Uterus (tissue), 4 donors: Measurements from ENCODE around the gene WBP1L. TPM values are rescaled to one million over a fixed set of nuclear protein-coding genes. Genes with fewer than 3 reads are reported as not detected.

Experiments
- DNase-seq, 2 donors: peaks; one replicate each; pipeline ENCODE4 v3.0.0-alpha.2; 2019 to 2020
- H3K27ac ChIP-seq, 2 donors: fragments of 200-600 bp; sonication (generic); 1 replicate in 1 of 2; 2 replicates in 1 of 2; pipeline ENCODE4 v1.5.1; 2016 to 2018
- H3K27me3 ChIP-seq, 2 donors: fragments of 200-600 bp; sonication (generic); one replicate each; pipeline ENCODE4 v1.5.1; 2018 to 2019; ENCODE audit warnings: control low read depth in 1 of 2
- H3K36me3 ChIP-seq, 2 donors: fragments of 200-600 bp; sonication (generic); one replicate each; pipeline ENCODE4 v1.5.1; 2019; ENCODE audit warnings: control low read depth in 1 of 2
- H3K4me1 ChIP-seq, 2 donors: fragments of 200-600 bp; sonication (generic); one replicate each; pipeline ENCODE4 v1.5.1; 2018 to 2019; ENCODE audit warnings: control low read depth in 1 of 2
- H3K4me3 ChIP-seq, 2 donors: fragments of 200-600 bp; sonication (generic); 1 replicate in 1 of 2; 2 replicates in 1 of 2; pipeline ENCODE4 v1.5.1; 2018 to 2019; ENCODE audit warnings: mild to moderate bottlenecking in 1 of 2
- H3K9me3 ChIP-seq, 2 donors: fragments of 200-600 bp; sonication (generic); one replicate each; pipeline ENCODE4 v1.5.1; 2019; ENCODE audit warnings: control low read depth in 1 of 2
- CTCF ChIP-seq, 4 experiments: fragments of 200-600 bp in 2 of 4; fragments of 450-650 bp in 2 of 4; sonication (generic) in 2 of 4; IDR thresholded peaks; one replicate each; pipeline ENCODE4 v1.5.1; 2016 to 2019; ENCODE audit warnings: antibody characterized with exemption in 4 of 4, mild to moderate bottlenecking in 2 of 4, moderate library complexity in 1 of 4
- POLR2A ChIP-seq, 2 donors: fragments of 450-650 bp; IDR thresholded peaks; one replicate each; pipeline ENCODE4 v1.6.1; 2016; ENCODE audit warnings: antibody characterized with exemption in 2 of 2, mild to moderate bottlenecking in 1 of 2, moderate library complexity in 1 of 2
- intact Hi-C: fragments of 100-400 bp; cut with DNase I; formaldehyde crosslinking; loops from one replicate; pipeline ENCODE4 v1.15.1; 2023; ENCODE audit warnings: low total_unique reads
- total RNA-seq, 4 donors: library from RNA; depleted of rRNA in 3 of 4; stranded (reverse); fragments of >200 nt in 3 of 4; gene quantifications; one replicate each; pipeline versions ENCODE4 v1.1.0 to v1.2.4, GENCODE V29; 2014 to 2023
- donor health status: DM: yes; HTN: yes; CAD: no.

Gene WBP1L
- total RNA-seq, 4 donors from 2014 or later, result 27.4 to 79.2 (median 55.3) TPM

DNA sequence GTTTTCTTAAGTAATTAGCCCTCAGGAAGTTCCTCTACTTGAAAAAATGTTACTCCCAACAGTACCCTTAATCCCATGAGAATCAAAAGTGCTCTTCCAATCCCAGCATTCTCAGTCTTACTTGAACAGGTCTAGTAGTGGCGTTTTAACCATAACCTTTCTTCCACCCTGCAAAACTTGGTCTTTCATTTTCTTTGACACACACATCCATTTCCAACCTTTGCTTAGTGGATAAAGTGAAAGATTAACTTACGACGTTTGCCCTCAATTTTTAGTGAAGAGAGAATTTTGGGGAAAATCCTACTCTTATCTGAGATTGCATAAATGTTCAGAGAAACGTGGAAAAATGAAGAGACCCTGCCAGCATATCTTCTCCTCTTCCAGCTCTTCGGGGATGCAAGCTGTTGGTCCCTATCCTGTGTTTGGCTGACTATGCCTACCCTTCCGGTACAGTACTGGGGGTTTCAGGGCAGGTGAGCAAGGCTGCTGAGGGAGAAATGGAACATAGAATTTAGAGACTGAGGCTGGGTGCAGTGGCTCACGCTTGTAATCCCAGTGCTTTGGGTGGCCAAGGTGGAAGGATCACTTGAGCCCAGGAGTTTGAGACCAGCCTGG is 18.8 kb downstream of the WBP1L start:
- peak overlapping the region; percentile 43 to 70 for H3K27ac ChIP-seq
- TF ChIP-seq POLR2A (IDR thresholded peaks at IDR 0.05) (no peak), CTCF (IDR thresholded peaks at IDR 0.05) (no peak)
- H3K36me3 ChIP-seq, result no peaks in the 10 kb centered on the region
- H3K9me3 ChIP-seq, result no peaks in the 10 kb centered on the region
- H3K4me1 ChIP-seq, result peaks cover 2 to 12% of the 10 kb centered on the region in 2 donors
- DNase-seq, result no peak
- intact Hi-C loops, result no loop called here
- no peaks in the 10 kb centered on the region for H3K27me3 ChIP-seq
- no peak overlapping the region for H3K4me3 ChIP-seq

DNA sequence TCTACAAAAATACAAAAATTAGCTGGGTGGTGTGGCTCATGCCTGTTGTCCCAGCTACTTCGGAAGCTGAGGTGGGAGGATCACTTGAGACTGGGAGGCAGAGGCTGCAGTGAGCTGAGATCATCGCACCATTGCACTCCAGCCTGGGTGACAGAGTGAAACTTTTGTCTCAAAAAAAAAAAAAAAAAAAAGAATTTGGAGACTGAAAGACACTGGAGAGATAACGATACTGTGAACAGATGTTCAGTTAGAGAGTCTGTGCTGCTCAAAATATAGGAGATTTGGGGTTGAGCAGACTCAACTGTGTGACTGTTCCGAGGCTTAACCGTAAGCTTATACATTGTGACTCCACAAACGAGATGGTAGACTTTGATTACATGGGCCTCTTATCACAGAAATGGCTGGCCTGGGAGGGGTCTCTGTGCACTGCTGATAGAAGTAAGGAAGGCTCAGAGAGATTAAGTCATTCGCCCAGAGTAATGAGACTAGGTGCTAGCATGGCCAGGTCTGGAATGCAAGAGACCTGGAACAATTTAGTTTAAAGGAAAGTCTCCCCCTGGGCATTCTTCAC is 19.4 kb downstream of the WBP1L start:
- no peaks in the 10 kb centered on the region for H3K36me3 ChIP-seq
- no peak overlapping the region for H3K4me3 ChIP-seq
- no peaks in the 10 kb centered on the region for H3K9me3 ChIP-seq
- peaks cover 2 to 12% of the 10 kb centered on the region in 2 donors for H3K4me1 ChIP-seq
- H3K27me3 ChIP-seq, result no peaks in the 10 kb centered on the region
- intact Hi-C loops, result no loop called here
- no peak for DNase-seq
- H3K27ac ChIP-seq, result peak overlapping the region; percentile 43 to 70
- TF ChIP-seq CTCF (IDR thresholded peaks at IDR 0.05) (no peak), POLR2A (IDR thresholded peaks at IDR 0.05) (no peak)

- no peak for TF ChIP-seq POLR2A (IDR thresholded peaks at IDR 0.05)
- TF ChIP-seq CTCF (IDR thresholded peaks at IDR 0.05), result no peak
- Histone ChIP-seq H3K27me3 (no peaks in the 10 kb centered on the region), H3K4me1 (peaks cover 2 to 12% of the 10 kb centered on the region in 2 donors), H3K27ac (peak overlapping the region; percentile 43 to 70), H3K9me3 (no peaks in the 10 kb centered on the region), H3K4me3 (no peak overlapping the region), H3K36me3 (no peaks in the 10 kb centered on the region)
- peak; percentile 70 to 72 for DNase-seq
- intact Hi-C loops, result no loop called here
Observed at GRCh38 chr10:102764470-102765161, 20.9 kb downstream of the WBP1L start.

DNA sequence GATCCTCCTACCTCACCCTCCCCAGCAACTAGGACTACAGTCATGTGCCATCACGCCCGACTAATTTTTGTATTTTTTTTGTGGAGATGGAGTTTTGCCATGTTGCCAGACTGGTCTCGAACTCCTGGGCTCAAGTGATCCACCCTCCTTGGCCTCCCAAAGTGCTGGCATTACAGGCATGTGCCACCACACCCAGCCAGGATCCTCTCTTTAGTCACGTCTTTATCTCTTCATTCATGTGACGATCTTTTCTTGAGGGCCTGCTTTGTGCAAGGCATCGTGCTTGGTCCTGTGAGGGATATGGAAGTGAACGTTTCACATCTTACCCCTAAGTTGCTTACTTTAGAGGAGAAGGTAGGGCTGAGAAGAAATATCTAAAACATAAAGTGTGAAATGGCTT is 21.6 kb downstream of the WBP1L start:
- intact Hi-C loops, result no loop called here
- H3K36me3 ChIP-seq, result no peaks in the 10 kb centered on the region
- TF ChIP-seq CTCF (IDR thresholded peaks at IDR 0.05) (no peak), POLR2A (IDR thresholded peaks at IDR 0.05) (no peak)
- no peaks in the 10 kb centered on the region for H3K27me3 ChIP-seq
- H3K27ac ChIP-seq, result peak overlapping the region; percentile 40 to 70
- no peak overlapping the region for H3K4me3 ChIP-seq
- DNase-seq, result no peak
- no peaks in the 10 kb centered on the region for H3K9me3 ChIP-seq
- peaks cover 2 to 12% of the 10 kb centered on the region in 2 donors for H3K4me1 ChIP-seq
